ENCODE measurements around the gene REG4. TPM values are rescaled to one million over a fixed set of nuclear protein-coding genes. Genes with fewer than 3 reads are reported as not detected.

REG4 gene
- total RNA-seq, 1 experiment from 2014 or later: not detected

DNA sequence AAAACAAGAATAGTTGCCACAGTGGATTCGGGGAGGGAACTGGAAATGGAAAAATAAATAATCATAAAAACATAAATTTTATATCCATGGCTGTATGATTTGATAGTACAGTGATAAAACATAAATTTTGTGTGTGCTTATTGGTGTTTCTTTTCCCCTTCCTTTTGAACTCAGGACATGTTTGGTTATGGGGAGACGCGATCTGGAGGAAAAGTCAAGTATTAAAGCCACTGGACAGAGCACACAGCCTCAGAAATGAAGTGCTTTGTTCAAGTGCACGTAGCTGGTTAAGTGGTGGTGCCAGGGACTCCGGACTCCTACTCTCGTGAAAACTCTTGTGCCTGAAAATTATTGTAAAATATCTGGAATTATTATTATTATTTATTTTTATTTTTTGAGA is 32.9 kb downstream of the REG4 start:
- POLR2A ChIA-PET: no interaction called here
- CTCF ChIA-PET: no interaction called here
- Histone ChIP-seq H3K9me3 (ENCODE audit: control insufficient read depth, insufficient read depth, low read depth, low read length) (no peaks in the 10 kb centered on the region), H3K27ac (ENCODE audit: low read length) (no peak overlapping the region), H3K36me3 (ENCODE audit: control insufficient read depth, insufficient read depth, low read length) (no peaks in the 10 kb centered on the region), H3K4me1 (ENCODE audit: control insufficient read depth, insufficient read depth, low read length) (0 out of 2 replicates have a peak, but pooled peaks cover 9% of the 10 kb centered on the region), H3K27me3 (ENCODE audit: control insufficient read depth, insufficient read depth, low read length) (peaks cover 19% of the 10 kb centered on the region), H3K4me3 (ENCODE audit: low read depth in 2 of 2, low read length in 2 of 2) (no peak overlapping the region)
- ATAC-seq (no peak), DNase-seq (ENCODE audit: low read depth, low spot score) (no peak)
- intact Hi-C loops (cut with micrococcal nuclease; ENCODE audit: unreplicated experiment) (no loop called here), in situ Hi-C loops (cut with HindIII; ENCODE audit: low pct_unique_long_range_greater_than_20kb, low sequenced_read_pairs) (no loop called here)
- BruUV-seq (replicated peaks): no TSS peak
- TF ChIP-seq TCF7L2 (IDR thresholded peaks at IDR 0.05; ENCODE audit: low read depth, low read length): no peak
- no peak for TF ChIP-seq SIN3A (IDR thresholded peaks at IDR 0.05; ENCODE audit: borderline replicate concordance, insufficient read depth, low read depth, low read length)

GRCh38 chr1:119774746-119775490 is 36.3 kb downstream of the REG4 start:
- TF ChIP-seq POLR2AphosphoS5 (IDR thresholded peaks at IDR 0.05; ENCODE audit: low read depth, low read length) (no peak), TCF7L2 (IDR thresholded peaks at IDR 0.05; ENCODE audit: low read depth, low read length) (no peak), SIN3A (IDR thresholded peaks at IDR 0.05; ENCODE audit: borderline replicate concordance, insufficient read depth, low read depth, low read length) (no peak)
- TF ChIP-seq, protein P1, sequence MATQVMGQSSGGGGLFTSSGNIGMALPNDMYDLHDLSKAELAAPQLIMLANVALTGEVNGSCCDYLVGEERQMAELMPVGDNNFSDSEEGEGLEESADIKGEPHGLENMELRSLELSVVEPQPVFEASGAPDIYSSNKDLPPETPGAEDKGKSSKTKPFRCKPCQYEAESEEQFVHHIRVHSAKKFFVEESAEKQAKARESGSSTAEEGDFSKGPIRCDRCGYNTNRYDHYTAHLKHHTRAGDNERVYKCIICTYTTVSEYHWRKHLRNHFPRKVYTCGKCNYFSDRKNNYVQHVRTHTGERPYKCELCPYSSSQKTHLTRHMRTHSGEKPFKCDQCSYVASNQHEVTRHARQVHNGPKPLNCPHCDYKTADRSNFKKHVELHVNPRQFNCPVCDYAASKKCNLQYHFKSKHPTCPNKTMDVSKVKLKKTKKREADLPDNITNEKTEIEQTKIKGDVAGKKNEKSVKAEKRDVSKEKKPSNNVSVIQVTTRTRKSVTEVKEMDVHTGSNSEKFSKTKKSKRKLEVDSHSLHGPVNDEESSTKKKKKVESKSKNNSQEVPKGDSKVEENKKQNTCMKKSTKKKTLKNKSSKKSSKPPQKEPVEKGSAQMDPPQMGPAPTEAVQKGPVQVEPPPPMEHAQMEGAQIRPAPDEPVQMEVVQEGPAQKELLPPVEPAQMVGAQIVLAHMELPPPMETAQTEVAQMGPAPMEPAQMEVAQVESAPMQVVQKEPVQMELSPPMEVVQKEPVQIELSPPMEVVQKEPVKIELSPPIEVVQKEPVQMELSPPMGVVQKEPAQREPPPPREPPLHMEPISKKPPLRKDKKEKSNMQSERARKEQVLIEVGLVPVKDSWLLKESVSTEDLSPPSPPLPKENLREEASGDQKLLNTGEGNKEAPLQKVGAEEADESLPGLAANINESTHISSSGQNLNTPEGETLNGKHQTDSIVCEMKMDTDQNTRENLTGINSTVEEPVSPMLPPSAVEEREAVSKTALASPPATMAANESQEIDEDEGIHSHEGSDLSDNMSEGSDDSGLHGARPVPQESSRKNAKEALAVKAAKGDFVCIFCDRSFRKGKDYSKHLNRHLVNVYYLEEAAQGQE (IDR thresholded peaks at IDR 0.05; ENCODE audit: insufficient read depth in 1 of 2, low read depth in 2 of 2, low read length in 1 of 2): no peak
- TF ChIP-seq, protein P2, sequence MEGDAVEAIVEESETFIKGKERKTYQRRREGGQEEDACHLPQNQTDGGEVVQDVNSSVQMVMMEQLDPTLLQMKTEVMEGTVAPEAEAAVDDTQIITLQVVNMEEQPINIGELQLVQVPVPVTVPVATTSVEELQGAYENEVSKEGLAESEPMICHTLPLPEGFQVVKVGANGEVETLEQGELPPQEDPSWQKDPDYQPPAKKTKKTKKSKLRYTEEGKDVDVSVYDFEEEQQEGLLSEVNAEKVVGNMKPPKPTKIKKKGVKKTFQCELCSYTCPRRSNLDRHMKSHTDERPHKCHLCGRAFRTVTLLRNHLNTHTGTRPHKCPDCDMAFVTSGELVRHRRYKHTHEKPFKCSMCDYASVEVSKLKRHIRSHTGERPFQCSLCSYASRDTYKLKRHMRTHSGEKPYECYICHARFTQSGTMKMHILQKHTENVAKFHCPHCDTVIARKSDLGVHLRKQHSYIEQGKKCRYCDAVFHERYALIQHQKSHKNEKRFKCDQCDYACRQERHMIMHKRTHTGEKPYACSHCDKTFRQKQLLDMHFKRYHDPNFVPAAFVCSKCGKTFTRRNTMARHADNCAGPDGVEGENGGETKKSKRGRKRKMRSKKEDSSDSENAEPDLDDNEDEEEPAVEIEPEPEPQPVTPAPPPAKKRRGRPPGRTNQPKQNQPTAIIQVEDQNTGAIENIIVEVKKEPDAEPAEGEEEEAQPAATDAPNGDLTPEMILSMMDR (IDR thresholded peaks at IDR 0.05): no peak
- in situ Hi-C loops (cut with HindIII; ENCODE audit: low pct_unique_long_range_greater_than_20kb, low sequenced_read_pairs) (no loop called here), intact Hi-C loops (cut with micrococcal nuclease; ENCODE audit: unreplicated experiment) (no loop called here)
- peaks cover 29% of the 10 kb centered on the region for H3K27me3 ChIP-seq (ENCODE audit: control insufficient read depth, insufficient read depth, low read length)
- CTCF ChIA-PET: no interaction called here
- no peaks in the 10 kb centered on the region for H3K36me3 ChIP-seq (ENCODE audit: control insufficient read depth, insufficient read depth, low read length)
- no TSS peak for BruUV-seq (replicated peaks)
- H3K27ac ChIP-seq (ENCODE audit: low read length): no peak overlapping the region
- POLR2A ChIA-PET: no interaction called here
- H3K4me3 ChIP-seq (ENCODE audit: low read depth in 2 of 2, low read length in 2 of 2): no peak overlapping the region
- 0 out of 2 replicates have a peak, but pooled peaks cover 5% of the 10 kb centered on the region for H3K4me1 ChIP-seq (ENCODE audit: control insufficient read depth, insufficient read depth, low read length)
- DNase-seq (ENCODE audit: low read depth, low spot score): no peak
- H3K9me3 ChIP-seq (ENCODE audit: control insufficient read depth, insufficient read depth, low read depth, low read length): no peaks in the 10 kb centered on the region
- no peak for ATAC-seq

DNA sequence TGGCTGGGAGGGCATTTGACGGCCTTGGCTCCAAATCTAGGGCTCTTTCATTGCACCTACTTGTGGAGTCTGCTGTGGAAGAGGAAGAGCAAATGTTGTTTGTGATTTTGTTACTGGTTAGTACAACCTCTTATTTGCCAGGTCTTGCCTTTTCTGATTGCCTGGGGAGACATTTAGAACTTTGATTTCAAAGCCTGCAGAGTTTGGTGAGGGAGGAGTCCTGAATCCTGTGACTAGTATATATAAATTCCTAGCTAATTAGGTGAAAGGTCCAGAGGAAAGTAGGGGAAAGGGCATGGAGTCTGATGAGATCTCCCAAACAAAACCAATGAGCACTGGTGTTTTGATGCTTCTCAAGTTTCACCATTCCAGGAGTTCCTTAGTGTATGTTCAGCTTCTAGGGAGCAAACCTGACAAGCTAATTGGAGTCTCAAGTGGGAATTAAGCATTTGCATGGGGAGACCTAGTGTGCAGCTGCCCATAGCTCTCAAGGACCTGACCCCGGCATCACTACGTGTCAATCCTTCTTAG is 37.5 kb downstream of the REG4 start:
- no TSS peak for BruUV-seq (replicated peaks)
- no peak; the same call in 1 of the 2 replicates for ATAC-seq

More for the DNA sequence above, 37.5 kb downstream of the REG4 start:
- H3K4me3 ChIP-seq (ENCODE audit: low read depth in 2 of 2, low read length in 2 of 2): no peak overlapping the region
- no peaks in the 10 kb centered on the region for H3K4me1 ChIP-seq (ENCODE audit: control insufficient read depth, insufficient read depth, low read length)
- no peak for TF ChIP-seq TCF7L2 (IDR thresholded peaks at IDR 0.05; ENCODE audit: low read depth, low read length)
- TF ChIP-seq, protein P2 (IDR thresholded peaks at IDR 0.05): no peak
- no peak for TF ChIP-seq SIN3A (IDR thresholded peaks at IDR 0.05; ENCODE audit: borderline replicate concordance, insufficient read depth, low read depth, low read length)
- no peak for TF ChIP-seq POLR2AphosphoS5 (IDR thresholded peaks at IDR 0.05; ENCODE audit: low read depth, low read length)
- TF ChIP-seq, protein P1 (IDR thresholded peaks at IDR 0.05; ENCODE audit: insufficient read depth in 1 of 2, low read depth in 2 of 2, low read length in 1 of 2): no peak
- H3K9me3 ChIP-seq (ENCODE audit: control insufficient read depth, insufficient read depth, low read depth, low read length): no peaks in the 10 kb centered on the region
- no peak overlapping the region for H3K27ac ChIP-seq (ENCODE audit: low read length)
- in situ Hi-C loops (cut with HindIII; ENCODE audit: low pct_unique_long_range_greater_than_20kb, low sequenced_read_pairs): no loop called here
- intact Hi-C loops (cut with micrococcal nuclease; ENCODE audit: unreplicated experiment): no loop called here
- H3K36me3 ChIP-seq (ENCODE audit: control insufficient read depth, insufficient read depth, low read length): no peaks in the 10 kb centered on the region
- no peak for DNase-seq (ENCODE audit: low read depth, low spot score)
- POLR2A ChIA-PET: no interaction called here
- peaks cover 31% of the 10 kb centered on the region for H3K27me3 ChIP-seq (ENCODE audit: control insufficient read depth, insufficient read depth, low read length)
- CTCF ChIA-PET: no interaction called here

All from Panc1 (cell line).